Neural crest cell (in vitro differentiated cells): Measurements from ENCODE around the gene BACH2. TPM values are rescaled to one million over a fixed set of nuclear protein-coding genes. Genes with fewer than 3 reads are reported as not detected.
A peak's percentile ranks its signal among the peaks of the same experiment; 100 is the strongest.
"Not testable (repeated sequence)": the region's sequence is repeated elsewhere in the genome, so short reads cannot be mapped to it uniquely, and the experiment has no call there.

Source experiments
- DNase-seq: peaks from one replicate; pipeline ENCODE4 v3.0.0; 2021; ENCODE audit warnings: low read depth, mixed read lengths, low spot score
- H3K27ac Mint-ChIP-seq: one replicate; pipeline ENCODE4 v1.8.0; 2021; ENCODE audit warnings: mild to moderate bottlenecking, mixed read lengths; ENCODE audit not compliant: unreplicated experiment
- H3K27me3 Mint-ChIP-seq: 2 replicates; pipeline ENCODE4 v1.8.0; 2021; ENCODE audit warnings: low read depth, mild to moderate bottlenecking, mixed read lengths
- H3K36me3 Mint-ChIP-seq: 2 replicates; pipeline ENCODE4 v1.8.0; 2021; ENCODE audit warnings: low read depth, mild to moderate bottlenecking, mixed read lengths
- H3K4me1 Mint-ChIP-seq: 2 replicates; pipeline ENCODE4 v1.8.0; 2021; ENCODE audit warnings: mixed read lengths
- H3K4me3 Mint-ChIP-seq: one replicate; pipeline ENCODE4 v1.8.0; 2021; ENCODE audit warnings: mild to moderate bottlenecking, mixed read lengths
- H3K9me3 Mint-ChIP-seq: 2 replicates; pipeline ENCODE4 v1.8.0; 2021; ENCODE audit warnings: mixed read lengths
- total RNA-seq: library from RNA; stranded (reverse); gene quantifications from 2 replicates; pipeline ENCODE4 v1.2.1, GENCODE V29; 2021
- TF ChIP-seq, protein P1 (sequence below): fragments of 200-600 bp; sonication (generic); conservative IDR thresholded peaks from 2 replicates; pipeline ENCODE4 v1.5.0; 2021; ENCODE audit warnings: antibody characterized with exemption, mild to moderate bottlenecking

The BACH2 gene
- total RNA-seq, 1 donor from 2014 or later = 13.1 TPM

- H3K4me3 Mint-ChIP-seq = peak overlapping the region; percentile 87
- no peaks in the 10 kb centered on the region for H3K36me3 Mint-ChIP-seq
- no peak for DNase-seq
- H3K4me1 Mint-ChIP-seq = peaks cover 30% of the 10 kb centered on the region
- peaks cover 3% of the 10 kb centered on the region for H3K9me3 Mint-ChIP-seq
- TF ChIP-seq, protein P1, sequence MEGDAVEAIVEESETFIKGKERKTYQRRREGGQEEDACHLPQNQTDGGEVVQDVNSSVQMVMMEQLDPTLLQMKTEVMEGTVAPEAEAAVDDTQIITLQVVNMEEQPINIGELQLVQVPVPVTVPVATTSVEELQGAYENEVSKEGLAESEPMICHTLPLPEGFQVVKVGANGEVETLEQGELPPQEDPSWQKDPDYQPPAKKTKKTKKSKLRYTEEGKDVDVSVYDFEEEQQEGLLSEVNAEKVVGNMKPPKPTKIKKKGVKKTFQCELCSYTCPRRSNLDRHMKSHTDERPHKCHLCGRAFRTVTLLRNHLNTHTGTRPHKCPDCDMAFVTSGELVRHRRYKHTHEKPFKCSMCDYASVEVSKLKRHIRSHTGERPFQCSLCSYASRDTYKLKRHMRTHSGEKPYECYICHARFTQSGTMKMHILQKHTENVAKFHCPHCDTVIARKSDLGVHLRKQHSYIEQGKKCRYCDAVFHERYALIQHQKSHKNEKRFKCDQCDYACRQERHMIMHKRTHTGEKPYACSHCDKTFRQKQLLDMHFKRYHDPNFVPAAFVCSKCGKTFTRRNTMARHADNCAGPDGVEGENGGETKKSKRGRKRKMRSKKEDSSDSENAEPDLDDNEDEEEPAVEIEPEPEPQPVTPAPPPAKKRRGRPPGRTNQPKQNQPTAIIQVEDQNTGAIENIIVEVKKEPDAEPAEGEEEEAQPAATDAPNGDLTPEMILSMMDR = no peak
- peak overlapping the region; percentile 92 for H3K27ac Mint-ChIP-seq
- no peaks in the 10 kb centered on the region for H3K27me3 Mint-ChIP-seq
These were observed 11.6 kb downstream of the BACH2 start for GRCh38 chr6:90285042-90285481.

DNA sequence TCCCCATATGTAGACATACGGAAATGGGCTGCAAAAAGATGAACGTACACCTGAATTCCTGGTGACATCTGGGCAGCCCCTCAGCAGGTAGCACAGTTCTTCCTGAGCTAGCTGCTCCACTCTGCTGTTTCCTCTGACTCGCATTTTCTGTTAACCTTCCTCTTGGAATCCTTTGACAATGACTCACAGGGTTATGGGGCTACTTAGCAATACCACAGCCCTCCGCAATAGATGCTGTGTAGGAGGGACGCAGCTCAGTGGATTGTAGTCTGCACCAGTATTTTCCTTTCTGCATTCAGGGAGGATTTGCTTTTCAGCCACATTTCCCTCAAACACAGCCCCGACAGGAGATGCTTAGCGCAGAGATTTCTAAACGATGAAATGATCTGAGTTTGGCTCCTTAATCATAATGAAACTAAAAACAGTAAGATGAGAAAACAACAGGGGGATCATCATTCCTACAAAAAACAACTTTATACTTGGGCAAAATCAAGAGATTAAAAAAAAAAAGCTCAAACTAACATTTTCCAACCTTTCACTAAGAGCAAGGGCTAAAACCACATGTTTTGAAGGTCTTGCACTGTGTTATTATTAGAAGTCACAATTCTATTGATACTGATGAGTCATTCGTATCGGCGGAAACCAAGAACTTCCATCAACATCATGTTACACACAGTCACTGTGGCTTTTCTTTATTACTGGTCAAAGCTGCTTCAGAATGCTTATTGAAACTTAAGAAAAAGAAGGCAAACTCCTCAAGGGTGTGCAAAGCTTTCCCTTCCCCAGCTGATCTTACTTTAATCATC is 12.2 kb downstream of the BACH2 start:
- Mint-ChIP-seq H3K4me1 (peaks cover 30% of the 10 kb centered on the region), H3K9me3 (peaks cover under 1% of the 10 kb centered on the region), H3K27ac (peak overlapping the region; percentile 92), H3K4me3 (peak overlapping the region; percentile 87), H3K27me3 (no peaks in the 10 kb centered on the region), H3K36me3 (no peaks in the 10 kb centered on the region)
- DNase-seq = no peak
- TF ChIP-seq, protein P1 = no peak

DNA sequence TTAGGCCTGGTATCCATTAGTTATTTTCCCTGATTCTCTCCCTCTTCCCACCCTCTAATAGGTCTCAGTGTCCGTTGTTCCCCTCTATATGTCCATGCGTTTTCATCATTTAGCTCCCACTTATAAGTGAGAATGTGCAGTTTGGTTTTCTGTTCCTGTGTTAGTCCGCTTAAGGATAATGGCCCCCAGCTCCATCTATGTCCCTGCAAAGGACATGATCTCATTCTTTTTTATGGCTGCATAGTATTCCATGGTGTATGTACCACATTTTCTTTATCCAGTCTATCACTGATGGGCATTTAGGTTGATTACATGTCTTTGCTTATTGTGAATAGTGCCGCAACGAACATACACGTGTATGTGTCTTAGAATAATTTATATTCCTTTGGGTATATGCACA is 14.4 kb downstream of the BACH2 start:
- H3K27me3 Mint-ChIP-seq, H3K27ac Mint-ChIP-seq, H3K4me3 Mint-ChIP-seq, H3K9me3 Mint-ChIP-seq, H3K36me3 Mint-ChIP-seq, DNase-seq: not testable (repeated sequence)
- peaks cover 30% of the 10 kb centered on the region for H3K4me1 Mint-ChIP-seq

DNA sequence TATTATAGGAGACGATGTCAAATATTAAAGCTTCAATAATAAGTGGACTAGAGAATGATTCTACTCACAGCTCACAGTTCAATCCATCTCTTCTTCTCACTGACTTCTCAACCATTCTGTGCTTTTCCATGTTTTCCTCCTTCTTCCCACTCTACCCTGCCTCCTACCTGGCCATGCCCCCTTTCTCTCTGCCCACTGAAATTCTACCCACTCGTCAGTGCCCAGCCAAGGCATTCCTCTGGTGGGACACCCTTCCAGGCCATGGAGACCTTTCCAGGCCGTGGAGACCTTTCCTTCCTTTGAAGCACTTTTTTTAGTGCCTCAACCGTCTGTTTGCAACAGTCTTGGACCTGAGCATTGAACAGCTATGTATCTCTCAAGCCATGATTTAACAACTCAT is 18.5 kb downstream of the BACH2 start:
- no peaks in the 10 kb centered on the region for H3K36me3 Mint-ChIP-seq
- H3K4me3 Mint-ChIP-seq = no peak overlapping the region
- TF ChIP-seq, protein P1 = no peak
- no peak overlapping the region for H3K27ac Mint-ChIP-seq
- peaks cover 6% of the 10 kb centered on the region for H3K4me1 Mint-ChIP-seq
- no peaks in the 10 kb centered on the region for H3K9me3 Mint-ChIP-seq
- DNase-seq = no peak
- H3K27me3 Mint-ChIP-seq = no peaks in the 10 kb centered on the region

- no peaks in the 10 kb centered on the region for H3K9me3 Mint-ChIP-seq
- H3K4me1 Mint-ChIP-seq = peaks cover 6% of the 10 kb centered on the region
- H3K36me3 Mint-ChIP-seq = peaks cover 4% of the 10 kb centered on the region
- TF ChIP-seq, protein P1 = no peak
- H3K4me3 Mint-ChIP-seq = no peak overlapping the region
- no peaks in the 10 kb centered on the region for H3K27me3 Mint-ChIP-seq
- no peak overlapping the region for H3K27ac Mint-ChIP-seq
- DNase-seq = no peak
These were observed 19.2 kb downstream of the BACH2 start for GRCh38 chr6:90277302-90278011.
